Measurements from ENCODE around the gene ZNF212. TPM values are rescaled to one million over a fixed set of nuclear protein-coding genes. Genes with fewer than 3 reads are reported as not detected.
A peak's percentile ranks its signal among the peaks of the same experiment; 100 is the strongest.

ZNF212 gene
- polyA plus RNA-seq (ENCODE audit: insufficient read length in 4 of 4) = 10 to 100 TPM; 15.5 to 21.2 (median 18.0) TPM

- peak; percentile 64 to 75 (median 68) for DNase-seq (ENCODE audit: low read depth in 4 of 4, low spot score in 3 of 4)
These were observed at the start of gene ZNF212 for GRCh38 chr7:149239345-149240143. Gene ZNF212, plus strand, starts transcription at chr7:149239651. Its CDS starts 128 bp downstream, at chr7:149239779.

- DNase-seq (ENCODE audit: low read depth in 4 of 4, low spot score in 3 of 4) = no peak
These were observed 47.6 kb upstream of the ZNF212 start for GRCh38 chr7:149191851-149192250.

- DNase-seq (ENCODE audit: low read depth in 4 of 4, low spot score in 3 of 4) = no peak
These were observed 44.7 kb upstream of the ZNF212 start for GRCh38 chr7:149194799-149195179.

GRCh38 chr7:149195180-149196150 is 44.0 kb upstream of the ZNF212 start, which contains the start of gene ZNF282:
Gene ZNF282, plus strand, starts transcription at chr7:149195546. Its CDS starts 44 bp downstream, at chr7:149195590.
- peak; percentile 69 to 83 (median 76) for DNase-seq (ENCODE audit: low read depth in 4 of 4, low spot score in 3 of 4)

GRCh38 chr7:149196151-149196704 is 43.2 kb upstream of the ZNF212 start:
- no peak for DNase-seq (ENCODE audit: low read depth in 4 of 4, low spot score in 3 of 4)

- DNase-seq (ENCODE audit: low read depth in 4 of 4, low spot score in 3 of 4) = no peak
These were observed 42.7 kb upstream of the ZNF212 start for GRCh38 chr7:149196705-149197171.

GRCh38 chr7:149197675-149198074 is 41.8 kb upstream of the ZNF212 start:
- DNase-seq (ENCODE audit: low read depth in 4 of 4, low spot score in 3 of 4) = no peak

GRCh38 chr7:149198161-149198816 is 41.2 kb upstream of the ZNF212 start:
- DNase-seq (ENCODE audit: low read depth in 4 of 4, low spot score in 3 of 4) = no peak

GRCh38 chr7:149199234-149199995 is 40.0 kb upstream of the ZNF212 start:
- DNase-seq (ENCODE audit: low read depth in 4 of 4, low spot score in 3 of 4) = no peak

- DNase-seq (ENCODE audit: low read depth in 4 of 4, low spot score in 3 of 4) = no peak
These were observed 36.6 kb upstream of the ZNF212 start for GRCh38 chr7:149202831-149203231.

GRCh38 chr7:149205690-149206381 is 33.6 kb upstream of the ZNF212 start:
- no peak for DNase-seq (ENCODE audit: low read depth in 4 of 4, low spot score in 3 of 4)

- no peak for DNase-seq (ENCODE audit: low read depth in 4 of 4, low spot score in 3 of 4)
These were observed 32.0 kb upstream of the ZNF212 start for GRCh38 chr7:149207324-149208035.

- DNase-seq (ENCODE audit: low read depth in 4 of 4, low spot score in 3 of 4) = no peak
These were observed 29.8 kb upstream of the ZNF212 start for GRCh38 chr7:149209518-149210269.

GRCh38 chr7:149210551-149210950 is 28.9 kb upstream of the ZNF212 start:
- DNase-seq (ENCODE audit: low read depth in 4 of 4, low spot score in 3 of 4) = no peak

GRCh38 chr7:149214020-149214720 is 25.3 kb upstream of the ZNF212 start:
- no peak for DNase-seq (ENCODE audit: low read depth in 4 of 4, low spot score in 3 of 4)

GRCh38 chr7:149216402-149216801 is 23.0 kb upstream of the ZNF212 start:
- no peak for DNase-seq (ENCODE audit: low read depth in 4 of 4, low spot score in 3 of 4)

- no peak for DNase-seq (ENCODE audit: low read depth in 4 of 4, low spot score in 3 of 4)
These were observed 21.9 kb upstream of the ZNF212 start for GRCh38 chr7:149217570-149217969.

All from left renal pelvis (tissue), 4 donors.